ES-I3 (cell line): ENCODE data around the gene NR1I2.

Experiments used
- H3K36me3 ChIP-seq: 2 replicates; pipeline ENCODE4 v1.6.1; 2013; ENCODE audit warnings: mild to moderate bottlenecking, low read length, control low read depth, moderate library complexity; ENCODE audit not compliant: insufficient read depth
- H3K4me1 ChIP-seq: 2 replicates; pipeline ENCODE4 v1.6.1; 2013; ENCODE audit warnings: mild to moderate bottlenecking, control low read depth, low read length; ENCODE audit not compliant: insufficient read depth
- H3K9ac ChIP-seq: 2 replicates; pipeline ENCODE4 v1.6.1; 2013; ENCODE audit warnings: low read depth, mild to moderate bottlenecking, low read length, moderate library complexity
- H3K9me3 ChIP-seq: 2 replicates; pipeline ENCODE4 v1.6.1; 2013; ENCODE audit warnings: mild to moderate bottlenecking, low read length, moderate library complexity; ENCODE audit not compliant: control insufficient read depth, insufficient read depth

Gene NR1I2

DNA sequence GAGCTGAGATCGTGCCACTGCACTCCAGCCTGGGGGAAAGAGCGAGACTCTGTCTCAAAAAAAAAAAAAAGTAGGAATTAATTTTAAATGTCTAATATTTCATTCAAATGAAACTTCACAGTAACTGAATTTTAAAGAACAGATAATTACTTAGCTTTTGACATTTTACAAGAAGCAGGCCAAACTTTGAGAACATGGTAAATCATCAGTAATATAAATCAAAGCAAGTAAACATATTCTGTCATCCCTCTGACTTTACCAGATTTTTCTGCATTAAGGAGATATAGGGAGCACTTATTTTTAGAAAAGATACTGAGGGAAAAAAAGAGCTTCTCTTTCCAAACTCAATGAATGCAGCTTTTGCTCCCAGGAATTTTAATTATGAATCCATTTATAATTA is 37.0 kb downstream of the NR1I2 start:
- Histone ChIP-seq H3K4me1 (0 out of 2 replicates have a peak, but pooled peaks cover 3% of the 10 kb centered on the region), H3K9ac (no peak overlapping the region), H3K9me3 (no peaks in the 10 kb centered on the region), H3K36me3 (no peaks in the 10 kb centered on the region)

- Histone ChIP-seq H3K4me1 (0 out of 2 replicates have a peak, but pooled peaks cover 3% of the 10 kb centered on the region), H3K36me3 (no peaks in the 10 kb centered on the region), H3K9ac (no peak overlapping the region), H3K9me3 (no peaks in the 10 kb centered on the region)
Measured at GRCh38 chr3:119819806-119820205, 37.9 kb downstream of the NR1I2 start.

GRCh38 chr3:119825820-119826219 is 43.9 kb downstream of the NR1I2 start:
- no peaks in the 10 kb centered on the region for H3K9me3 ChIP-seq
- H3K4me1 ChIP-seq = peaks cover 13% of the 10 kb centered on the region
- H3K36me3 ChIP-seq = no peaks in the 10 kb centered on the region
- H3K9ac ChIP-seq = no peak overlapping the region

DNA sequence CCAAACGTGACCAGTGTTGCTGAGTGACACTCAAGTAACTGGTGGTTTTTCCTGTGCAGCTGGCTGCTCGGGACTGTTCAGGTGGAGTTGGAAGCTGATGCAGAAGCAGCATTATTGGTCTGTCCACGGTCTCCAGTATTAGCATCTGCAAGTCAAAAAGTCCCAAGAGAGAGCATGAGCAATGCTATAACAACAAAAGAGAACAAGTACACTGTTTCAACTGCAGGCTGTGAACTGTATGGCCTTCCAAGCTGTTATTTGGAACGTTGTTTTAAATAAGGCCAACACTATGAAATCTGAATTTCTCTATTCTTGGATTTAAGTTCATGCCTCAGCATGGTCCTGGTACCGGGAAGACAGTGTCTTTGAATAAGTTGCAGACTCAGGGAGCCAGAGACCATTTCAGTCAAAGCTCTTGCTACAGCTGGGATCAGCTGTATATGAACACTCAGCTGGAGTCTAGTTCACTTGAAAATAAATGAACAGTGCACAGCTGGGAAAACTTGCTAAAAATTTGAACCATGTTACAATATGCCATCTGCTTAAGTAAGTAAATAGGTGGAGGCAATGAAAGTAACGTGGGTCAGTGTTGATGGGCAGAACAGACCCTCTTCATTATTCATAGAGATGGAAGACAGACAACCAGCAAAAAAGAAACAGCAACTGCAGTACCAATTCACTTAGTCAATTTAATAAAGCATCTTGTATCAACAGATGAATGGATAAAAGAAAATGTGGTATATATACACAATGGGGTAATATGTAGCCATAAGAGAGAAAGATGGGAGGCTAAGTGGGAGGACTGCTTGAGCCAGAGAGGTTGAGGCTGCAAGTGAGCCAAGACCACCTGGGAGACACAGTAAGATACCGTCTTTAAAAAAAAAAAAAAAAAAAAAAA is 45.1 kb downstream of the NR1I2 start:
- H3K4me1 ChIP-seq = peaks cover 17% of the 10 kb centered on the region
- no peaks in the 10 kb centered on the region for H3K36me3 ChIP-seq
- no peaks in the 10 kb centered on the region for H3K9me3 ChIP-seq
- H3K9ac ChIP-seq = no peak overlapping the region

- Histone ChIP-seq H3K9ac (no peak overlapping the region), H3K4me1 (peaks cover 24% of the 10 kb centered on the region), H3K9me3 (no peaks in the 10 kb centered on the region), H3K36me3 (no peaks in the 10 kb centered on the region)
Measured at GRCh38 chr3:119829420-119829819, 47.5 kb downstream of the NR1I2 start.

DNA sequence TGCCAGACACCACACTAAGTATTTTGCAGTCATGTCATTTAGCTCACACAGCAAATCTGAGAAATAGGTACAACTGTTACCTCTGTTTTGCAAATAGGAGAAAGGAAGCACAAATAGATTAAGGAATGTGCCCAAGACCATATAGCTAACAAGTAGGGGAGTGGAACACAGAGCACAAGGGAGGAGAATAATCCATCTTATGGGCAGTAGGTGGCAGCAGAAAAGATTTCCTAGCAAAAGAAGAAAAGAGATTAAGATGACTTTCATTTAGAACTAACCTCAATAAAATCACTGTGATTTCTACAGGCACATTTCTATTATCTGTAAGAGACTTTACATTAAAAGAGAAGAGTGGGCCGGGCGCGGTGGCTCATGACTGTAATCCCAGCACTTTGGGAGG is 49.1 kb downstream of the NR1I2 start:
- Histone ChIP-seq H3K36me3 (no peaks in the 10 kb centered on the region), H3K9me3 (no peaks in the 10 kb centered on the region), H3K9ac (no peak overlapping the region), H3K4me1 (peaks cover 24% of the 10 kb centered on the region)

- Histone ChIP-seq H3K4me1 (peaks cover 24% of the 10 kb centered on the region), H3K36me3 (no peaks in the 10 kb centered on the region), H3K9me3 (no peaks in the 10 kb centered on the region), H3K9ac (no peak overlapping the region)
Measured at GRCh38 chr3:119831941-119832371, 50.1 kb downstream of the NR1I2 start.

GRCh38 chr3:119834754-119835370 is 53.0 kb downstream of the NR1I2 start:
- H3K4me1 ChIP-seq = peaks cover 13% of the 10 kb centered on the region; the same call in 1 of the 2 replicates
- no peak overlapping the region for H3K9ac ChIP-seq
- no peaks in the 10 kb centered on the region for H3K9me3 ChIP-seq
- H3K36me3 ChIP-seq = no peaks in the 10 kb centered on the region

DNA sequence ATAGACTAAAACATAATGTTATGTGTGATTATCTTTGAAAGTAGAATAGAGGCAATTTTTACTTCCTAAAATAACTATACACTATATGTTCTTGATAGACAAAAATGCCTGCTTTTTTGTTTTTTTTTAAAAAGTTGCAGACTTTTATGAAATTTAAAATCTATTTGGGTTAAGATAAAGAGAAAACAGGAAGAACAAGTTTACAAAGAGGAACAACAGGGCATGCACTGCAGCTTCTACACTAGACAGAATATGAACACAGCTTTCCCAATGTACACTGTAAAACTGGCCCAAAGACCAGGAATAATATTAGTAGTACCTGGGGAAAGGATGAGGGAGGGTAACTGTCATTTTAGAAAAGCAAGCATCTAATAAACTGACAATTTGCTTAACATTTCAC is 53.7 kb downstream of the NR1I2 start:
- no peak overlapping the region for H3K9ac ChIP-seq
- H3K36me3 ChIP-seq = no peaks in the 10 kb centered on the region
- H3K9me3 ChIP-seq = no peaks in the 10 kb centered on the region
- H3K4me1 ChIP-seq = peaks cover 10% of the 10 kb centered on the region; the same call in 1 of the 2 replicates

DNA sequence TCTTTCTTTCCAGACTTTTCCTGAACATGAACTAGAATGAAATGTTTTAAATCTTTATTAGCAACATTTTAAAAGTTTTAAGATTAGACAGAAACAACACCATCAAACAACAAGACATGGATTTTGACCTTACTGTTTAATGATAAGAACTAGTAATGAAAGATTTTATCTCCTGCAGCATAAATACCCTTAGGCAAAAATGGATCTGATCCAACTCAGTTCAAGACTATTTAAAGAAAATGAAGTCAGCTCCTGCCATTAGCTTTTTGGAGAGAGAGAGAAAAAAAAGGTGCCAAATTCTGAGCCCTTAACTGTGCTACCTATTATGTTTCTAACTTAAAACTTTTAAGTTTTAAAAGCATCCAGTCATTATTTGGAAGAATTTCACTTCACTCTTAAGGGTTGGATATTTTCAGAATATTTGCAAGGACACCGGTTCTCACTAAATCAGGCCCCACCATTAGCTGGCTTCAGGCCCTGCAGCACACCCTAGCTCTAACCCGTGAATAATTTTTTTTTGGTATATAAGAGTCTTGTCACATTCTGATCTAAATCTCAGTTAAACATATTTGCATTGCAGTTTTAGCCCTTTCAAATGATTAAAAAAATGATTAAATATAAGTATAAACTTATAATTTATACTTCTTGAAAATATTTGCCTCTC is 60.0 kb downstream of the NR1I2 start:
- no peaks in the 10 kb centered on the region for H3K9me3 ChIP-seq
- no peak overlapping the region for H3K9ac ChIP-seq
- H3K4me1 ChIP-seq = no peaks in the 10 kb centered on the region
- H3K36me3 ChIP-seq = no peaks in the 10 kb centered on the region

DNA sequence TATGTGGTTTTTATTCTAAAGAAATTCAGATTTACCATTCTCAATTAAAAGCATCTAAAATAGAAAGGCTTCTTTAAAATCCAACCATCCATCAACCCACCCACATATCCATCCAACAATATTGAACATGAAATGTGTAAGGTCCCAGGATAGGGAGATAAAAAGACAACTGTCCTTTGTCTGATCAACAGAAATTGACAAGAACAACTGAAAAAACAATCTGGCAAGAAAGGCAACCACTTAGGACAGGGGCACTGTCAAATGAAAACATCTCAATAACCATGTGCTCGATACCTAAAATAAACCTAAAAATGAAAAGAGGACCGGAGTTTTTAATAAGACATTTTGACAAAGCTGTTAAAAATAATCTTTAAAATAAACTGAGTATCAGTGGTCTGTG is 67.2 kb downstream of the NR1I2 start:
- Histone ChIP-seq H3K9ac (no peak overlapping the region), H3K9me3 (no peaks in the 10 kb centered on the region), H3K36me3 (no peaks in the 10 kb centered on the region), H3K4me1 (no peaks in the 10 kb centered on the region)

DNA sequence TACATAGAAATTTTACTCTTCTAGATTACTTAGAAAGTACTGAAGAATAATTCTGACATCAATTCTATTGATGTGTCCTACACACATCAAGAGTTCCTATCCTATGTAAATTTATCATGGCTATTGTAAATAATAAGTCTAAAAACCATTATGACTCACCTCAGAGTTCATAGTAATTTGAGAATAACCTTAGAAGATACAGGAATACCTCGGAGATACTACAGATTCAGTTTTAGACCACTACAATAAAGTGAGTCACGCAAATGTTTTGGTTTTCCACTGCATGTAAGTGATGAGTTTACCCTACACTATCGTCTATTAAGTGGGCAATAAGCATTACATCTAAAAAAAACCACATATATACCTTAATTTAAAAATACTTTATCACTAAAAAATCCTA is 74.8 kb downstream of the NR1I2 start:
- Histone ChIP-seq H3K4me1 (no peaks in the 10 kb centered on the region), H3K9ac (no peak overlapping the region), H3K36me3 (peaks cover 10% of the 10 kb centered on the region), H3K9me3 (peaks cover 3% of the 10 kb centered on the region; the same call in 1 of the 2 replicates)

GRCh38 chr3:119858957-119859356 is 77.1 kb downstream of the NR1I2 start:
- peaks cover 3% of the 10 kb centered on the region; the same call in 1 of the 2 replicates for H3K9me3 ChIP-seq

DNA sequence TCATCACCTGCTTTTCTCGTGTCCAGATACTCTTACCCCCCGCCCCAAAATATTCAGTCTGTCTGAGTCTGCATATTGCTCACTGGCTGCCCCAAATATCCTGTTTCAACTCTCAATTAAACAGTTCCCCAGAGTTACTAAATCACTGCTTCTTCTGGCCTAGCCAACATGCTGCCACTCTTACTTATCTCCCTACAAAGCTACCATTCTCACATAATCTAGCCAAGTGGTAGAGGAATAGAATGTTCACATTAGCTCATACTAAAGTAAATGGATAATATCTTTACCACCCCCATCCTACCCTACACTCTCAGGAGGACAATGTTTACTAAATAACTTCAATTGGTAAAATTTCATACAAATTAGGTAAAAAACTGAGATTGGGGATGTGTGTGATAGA is 77.8 kb downstream of the NR1I2 start:
- Histone ChIP-seq H3K9ac (no peak overlapping the region), H3K4me1 (no peaks in the 10 kb centered on the region), H3K36me3 (peaks cover 10% of the 10 kb centered on the region), H3K9me3 (peaks cover 3% of the 10 kb centered on the region; the same call in 1 of the 2 replicates)

More at GRCh38 chr3:119858957-119859356, 77.1 kb downstream of the NR1I2 start:
- no peaks in the 10 kb centered on the region for H3K4me1 ChIP-seq
- peaks cover 10% of the 10 kb centered on the region for H3K36me3 ChIP-seq
- no peak overlapping the region for H3K9ac ChIP-seq
